Tibial artery (tissue), 4 donors: ENCODE measurements around the gene JAKMIP1.

Experiments used
- DNase-seq, 2 donors: peaks; one replicate each; pipeline ENCODE4 v3.0.0-alpha.2; 2019
- H3K27ac ChIP-seq, 2 donors: fragments of 200-600 bp; sonication (generic) in 1 of 2; 1 replicate in 1 of 2; 2 replicates in 1 of 2; pipeline ENCODE4 v1.5.1; 2018 to 2019; ENCODE audit warnings: mild to moderate bottlenecking in 1 of 2
- H3K27me3 ChIP-seq, 2 donors: fragments of 200-600 bp; sonication (generic) in 1 of 2; one replicate each; pipeline versions ENCODE4 v1.5.1 to v1.6.0; 2016 to 2019
- H3K36me3 ChIP-seq, 3 donors: fragments of 200-600 bp; sonication (generic) in 2 of 3; one replicate each; pipeline ENCODE4 v1.5.1; 2016 to 2019; ENCODE audit warnings: mild to moderate bottlenecking in 2 of 3
- H3K4me1 ChIP-seq, 4 donors: fragments of 200-600 bp; sonication (generic) in 2 of 4; 1 replicate in 3 of 4; 2 replicates in 1 of 4; pipeline ENCODE4 v1.5.1; 2016 to 2019
- H3K4me3 ChIP-seq, 2 donors: fragments of 200-600 bp; sonication (generic) in 1 of 2; 1 replicate in 1 of 2; 2 replicates in 1 of 2; pipeline ENCODE4 v1.5.1; 2018 to 2019; ENCODE audit warnings: mild to moderate bottlenecking in 2 of 2
- H3K9me3 ChIP-seq, 3 donors: fragments of 200-600 bp; sonication (generic) in 1 of 3; one replicate each; pipeline ENCODE4 v1.5.1; 2016 to 2019
- CTCF ChIP-seq, 2 experiments: fragments of 200-600 bp in 1 of 2; fragments of 450-650 bp in 1 of 2; IDR thresholded peaks; one replicate each; pipeline ENCODE4 v1.5.1; 2017 to 2019; ENCODE audit warnings: antibody characterized with exemption in 2 of 2, mild to moderate bottlenecking in 1 of 2, moderate library complexity in 1 of 2
- intact Hi-C: fragments of 100-400 bp; cut with DNase I; formaldehyde crosslinking; loops from one replicate; pipeline ENCODE4 v1.15.0; 2023; ENCODE audit warnings: low total_unique reads

Gene JAKMIP1

GRCh38 chr4:6114601-6115000 lies 85.7 kb downstream of the JAKMIP1 start:
- Histone ChIP-seq H3K9me3 (no peaks in the 10 kb centered on the region), H3K4me1 (no peaks in the 10 kb centered on the region), H3K27ac (no peak overlapping the region), H3K36me3 (no peaks in the 10 kb centered on the region), H3K4me3 (no peak overlapping the region), H3K27me3 (peaks cover 0 to 50% of the 10 kb centered on the region in 2 donors)
- no peak for TF ChIP-seq CTCF (IDR thresholded peaks at IDR 0.05)
- DNase-seq = peak in 1 of 2 donors; percentile 10
- intact Hi-C loops = no loop called here

- no peaks in the 10 kb centered on the region for H3K36me3 ChIP-seq
- no peak overlapping the region for H3K27ac ChIP-seq
- no peak overlapping the region for H3K4me3 ChIP-seq
- peaks cover 0 to 50% of the 10 kb centered on the region in 2 donors for H3K27me3 ChIP-seq
- DNase-seq = no peak
- H3K4me1 ChIP-seq = no peaks in the 10 kb centered on the region
- no peak for TF ChIP-seq CTCF (IDR thresholded peaks at IDR 0.05)
- no peaks in the 10 kb centered on the region for H3K9me3 ChIP-seq
- intact Hi-C loops = no loop called here
These were observed 86.2 kb downstream of the JAKMIP1 start for GRCh38 chr4:6114181-6114580.

GRCh38 chr4:6113641-6114040 lies 86.7 kb downstream of the JAKMIP1 start:
- Histone ChIP-seq H3K9me3 (no peaks in the 10 kb centered on the region), H3K4me1 (no peaks in the 10 kb centered on the region), H3K27me3 (peaks cover 0 to 50% of the 10 kb centered on the region in 2 donors), H3K27ac (no peak overlapping the region), H3K4me3 (no peak overlapping the region), H3K36me3 (no peaks in the 10 kb centered on the region)
- intact Hi-C loops = no loop called here
- DNase-seq = no peak
- no peak for TF ChIP-seq CTCF (IDR thresholded peaks at IDR 0.05)

- Histone ChIP-seq H3K4me1 (no peaks in the 10 kb centered on the region), H3K36me3 (no peaks in the 10 kb centered on the region), H3K27ac (no peak overlapping the region), H3K27me3 (peaks cover 0 to 53% of the 10 kb centered on the region in 2 donors), H3K4me3 (no peak overlapping the region), H3K9me3 (no peaks in the 10 kb centered on the region)
- intact Hi-C loops = no loop called here
- peak in 1 of 2 donors; percentile 58 for DNase-seq
- TF ChIP-seq CTCF (IDR thresholded peaks at IDR 0.05) = no peak
These were observed 87.6 kb downstream of the JAKMIP1 start for GRCh38 chr4:6112606-6113290.

- Histone ChIP-seq H3K27ac (no peak overlapping the region), H3K27me3 (peaks cover 0 to 49% of the 10 kb centered on the region in 2 donors), H3K36me3 (no peaks in the 10 kb centered on the region), H3K4me3 (no peak overlapping the region), H3K4me1 (no peaks in the 10 kb centered on the region), H3K9me3 (no peaks in the 10 kb centered on the region)
- no peak for TF ChIP-seq CTCF (IDR thresholded peaks at IDR 0.05)
- DNase-seq = no peak
- intact Hi-C loops = no loop called here
These were observed 88.9 kb downstream of the JAKMIP1 start for GRCh38 chr4:6111354-6111960.
